ENCODE results near the gene UBE2U. TPM values are rescaled to one million over a fixed set of nuclear protein-coding genes. Genes with fewer than 3 reads are reported as not detected.
"Not testable (repeated sequence)": the region's sequence is repeated elsewhere in the genome, so short reads cannot be mapped to it uniquely, and the experiment has no call there.

UBE2U gene
- total RNA-seq, 2 donors from 2014 or later = not detected

DNA sequence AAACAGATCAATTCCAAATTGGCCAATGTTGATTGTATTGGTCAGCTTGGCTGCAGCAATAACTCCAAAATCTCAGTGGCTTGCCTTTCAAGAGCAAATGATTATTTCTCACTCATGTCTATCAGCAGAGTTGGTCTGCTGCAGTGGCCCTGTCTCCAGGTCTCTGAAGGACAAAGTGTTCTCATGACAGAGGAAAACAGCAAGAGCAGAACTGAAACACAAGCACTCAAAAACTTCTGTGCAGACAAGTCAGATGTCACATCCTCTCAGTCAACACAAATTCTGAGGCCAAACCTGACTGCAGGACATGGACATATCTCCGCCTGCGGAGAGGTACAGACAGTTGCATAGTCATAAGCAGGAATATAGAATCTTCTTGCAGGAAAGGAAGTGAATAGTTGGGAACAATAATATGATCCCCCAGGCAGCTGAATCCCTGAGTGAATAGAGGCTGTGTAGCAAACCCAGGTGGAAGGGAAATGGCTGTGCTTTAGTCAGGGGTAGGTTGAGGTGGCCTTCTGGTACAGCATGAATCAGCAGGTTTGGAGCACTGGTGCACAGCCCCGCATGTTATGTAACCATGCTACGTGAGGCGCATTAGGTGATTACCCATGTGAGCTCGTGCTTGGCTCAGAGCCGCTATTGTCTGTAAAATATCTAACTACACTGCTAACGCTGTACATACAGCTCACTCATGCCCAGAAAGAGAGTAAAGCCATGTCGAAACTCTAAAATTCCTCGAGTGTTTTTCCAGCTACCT is 17.1 kb upstream of the UBE2U start:
- ATAC-seq = no peak
- intact Hi-C loops (cut with DNase I, micrococcal nuclease) = no loop called here
- no peak for DNase-seq

DNA sequence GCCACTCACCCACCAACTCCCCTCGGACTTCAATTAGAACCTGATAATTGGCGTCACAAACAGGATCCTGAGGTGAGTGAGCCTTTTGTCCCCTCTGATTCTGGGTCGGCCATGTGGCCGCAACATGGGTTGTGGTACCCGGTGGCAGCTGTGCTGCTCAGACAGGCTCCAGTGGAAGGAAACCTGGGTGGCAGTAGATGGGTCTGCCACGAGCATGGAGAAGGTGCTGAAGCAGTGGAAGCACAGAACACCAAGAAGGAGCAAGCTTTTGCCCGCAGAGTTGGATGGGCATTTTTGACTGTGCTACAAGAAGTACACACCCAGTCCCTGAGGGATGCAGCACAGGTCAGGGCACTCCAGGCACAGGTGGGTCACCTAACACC is 16.5 kb upstream of the UBE2U start:
- DNase-seq (no peak), ATAC-seq (no peak)
- intact Hi-C loops (cut with DNase I, micrococcal nuclease) = no loop called here

- intact Hi-C loops (cut with DNase I, micrococcal nuclease) = no loop called here
- ATAC-seq (no peak), DNase-seq (no peak)
Measured at GRCh38 chr1:64187646-64188045, 15.8 kb upstream of the UBE2U start.

GRCh38 chr1:64192290-64192689 is 11.1 kb upstream of the UBE2U start:
- DNase-seq = no peak
- ATAC-seq = no peak
- intact Hi-C loops (cut with DNase I, micrococcal nuclease) = no loop called here

DNA sequence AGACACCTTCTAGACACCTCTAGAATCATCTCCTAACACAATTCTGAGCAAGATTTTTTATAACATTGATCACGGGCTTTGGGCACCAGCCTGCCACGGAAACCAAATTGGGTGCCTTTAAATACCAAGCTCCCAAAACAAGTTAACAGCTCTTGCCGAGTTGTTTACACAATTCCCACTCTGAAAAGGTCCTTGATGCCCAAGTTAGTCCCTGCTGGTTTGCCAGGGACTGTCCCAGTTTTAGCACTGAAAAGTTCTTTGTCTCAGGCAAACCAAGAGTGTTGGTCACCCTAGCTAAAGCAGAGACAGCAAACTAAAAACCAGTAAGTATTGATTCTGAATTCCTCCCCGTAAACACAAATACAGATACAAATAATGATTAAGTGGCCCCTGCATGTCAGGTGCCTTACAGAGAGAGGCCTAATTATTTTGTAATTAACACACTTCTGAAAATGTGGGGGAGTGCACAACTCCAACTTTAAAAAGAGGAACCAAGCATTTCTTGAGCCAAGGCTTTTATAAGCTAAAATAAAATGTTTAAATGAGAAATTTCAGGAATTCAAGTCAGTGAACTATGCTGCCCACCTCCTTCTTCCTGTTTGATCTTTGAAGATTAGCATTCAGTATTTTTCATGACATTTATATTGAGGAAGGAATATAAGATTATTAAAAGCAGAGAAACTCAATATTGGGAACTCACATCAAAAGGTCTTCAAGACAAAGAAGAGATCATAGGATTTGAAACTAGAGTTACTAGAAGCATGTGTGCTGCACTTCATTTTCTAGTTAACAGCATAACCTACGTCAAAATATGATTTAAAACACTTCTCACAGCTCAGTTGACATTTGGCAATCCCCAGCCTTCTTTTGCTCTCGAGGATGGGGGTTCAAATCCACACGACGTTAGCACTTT is 9.0 kb upstream of the UBE2U start:
- ATAC-seq (no peak), DNase-seq (no peak)
- intact Hi-C loops (cut with DNase I, micrococcal nuclease) = no loop called here

GRCh38 chr1:64195081-64195395 is 8.4 kb upstream of the UBE2U start:
- no peak for ATAC-seq
- intact Hi-C loops (cut with DNase I, micrococcal nuclease) = no loop called here
- no peak for DNase-seq

GRCh38 chr1:64196074-64196870 is 7.2 kb upstream of the UBE2U start:
- ATAC-seq (no peak), DNase-seq (no peak)
- intact Hi-C loops (cut with DNase I, micrococcal nuclease) = no loop called here

DNA sequence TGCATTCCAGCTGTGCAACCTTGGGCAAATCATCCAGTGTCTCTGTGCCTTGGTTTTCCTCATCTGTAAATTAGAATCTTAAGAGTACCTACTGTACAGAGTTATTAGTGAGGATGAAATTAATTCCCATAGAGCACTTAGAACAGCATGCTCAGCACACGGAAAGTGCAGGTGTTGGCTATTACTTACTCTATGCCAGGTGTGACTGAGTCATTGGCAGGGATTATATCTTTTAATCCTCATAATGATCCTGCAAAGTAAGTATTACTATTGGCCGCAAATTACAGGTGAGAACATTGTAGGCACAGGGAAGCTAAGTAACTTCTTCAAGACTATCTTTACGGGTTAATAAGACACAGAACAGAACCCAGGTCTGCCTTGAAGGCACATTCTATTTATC is 6.3 kb upstream of the UBE2U start:
- ATAC-seq = no peak
- intact Hi-C loops (cut with DNase I, micrococcal nuclease) = no loop called here
- no peak for DNase-seq

DNA sequence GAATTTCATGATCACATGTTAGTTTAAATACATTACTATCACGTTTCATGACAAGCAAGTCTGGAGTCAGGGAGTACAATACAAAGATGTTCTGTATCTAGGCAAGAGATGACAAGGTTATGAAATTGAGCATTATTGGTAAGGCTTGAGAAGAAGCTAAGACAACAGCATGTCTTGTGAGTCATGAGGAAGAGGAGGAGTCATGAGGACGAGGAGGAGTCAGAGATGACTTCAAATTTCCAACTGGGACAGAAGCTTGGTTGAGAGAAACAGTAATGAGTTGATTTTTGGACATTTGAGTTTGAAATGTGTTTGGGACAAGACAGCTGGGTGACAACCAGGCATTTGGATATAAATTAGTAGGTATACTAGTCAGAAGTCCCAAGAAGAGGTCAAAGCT is 4.3 kb upstream of the UBE2U start:
- no peak for ATAC-seq
- intact Hi-C loops (cut with DNase I, micrococcal nuclease) = no loop called here
- DNase-seq = no peak

GRCh38 chr1:64200064-64200463 is 3.4 kb upstream of the UBE2U start:
- ATAC-seq (no peak), DNase-seq (no peak)
- intact Hi-C loops (cut with DNase I, micrococcal nuclease) = no loop called here

GRCh38 chr1:64209221-64209620 is 5.8 kb downstream of the UBE2U start:
- ATAC-seq (no peak), DNase-seq (no peak)
- intact Hi-C loops (cut with DNase I, micrococcal nuclease) = no loop called here

GRCh38 chr1:64212031-64212430 is 8.6 kb downstream of the UBE2U start:
- ATAC-seq = no peak
- intact Hi-C loops (cut with DNase I, micrococcal nuclease) = no loop called here
- no peak for DNase-seq

- intact Hi-C loops (cut with DNase I, micrococcal nuclease) = no loop called here
- DNase-seq (no peak), ATAC-seq (no peak)
Measured at GRCh38 chr1:64215576-64215975, 12.2 kb downstream of the UBE2U start.

DNA sequence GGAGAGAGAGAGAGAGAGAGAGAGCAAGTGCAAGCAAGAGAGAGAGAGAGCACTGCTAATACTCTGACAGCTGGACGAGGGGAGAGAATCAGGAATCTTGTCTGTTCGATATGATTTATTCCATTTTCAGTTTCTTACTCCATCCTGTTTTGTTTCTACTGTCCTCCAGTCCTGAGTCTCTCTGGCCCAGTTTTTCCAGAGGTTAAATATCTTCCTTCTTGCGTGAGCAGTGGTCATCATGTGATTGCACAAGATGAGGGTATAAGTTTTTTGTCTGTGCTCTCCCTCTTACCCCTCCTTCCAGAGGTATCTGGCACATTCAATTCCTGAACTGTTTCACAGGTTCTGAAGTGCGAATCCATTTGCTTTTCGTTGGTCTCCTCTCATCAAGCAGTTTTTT is 16.8 kb downstream of the UBE2U start:
- ATAC-seq = no peak
- no peak for DNase-seq
- intact Hi-C loops (cut with DNase I, micrococcal nuclease) = no loop called here

- intact Hi-C loops (cut with DNase I, micrococcal nuclease) = no loop called here
- ATAC-seq = no peak
- DNase-seq = no peak
Measured at GRCh38 chr1:64223329-64224151, 20.1 kb downstream of the UBE2U start.

DNA sequence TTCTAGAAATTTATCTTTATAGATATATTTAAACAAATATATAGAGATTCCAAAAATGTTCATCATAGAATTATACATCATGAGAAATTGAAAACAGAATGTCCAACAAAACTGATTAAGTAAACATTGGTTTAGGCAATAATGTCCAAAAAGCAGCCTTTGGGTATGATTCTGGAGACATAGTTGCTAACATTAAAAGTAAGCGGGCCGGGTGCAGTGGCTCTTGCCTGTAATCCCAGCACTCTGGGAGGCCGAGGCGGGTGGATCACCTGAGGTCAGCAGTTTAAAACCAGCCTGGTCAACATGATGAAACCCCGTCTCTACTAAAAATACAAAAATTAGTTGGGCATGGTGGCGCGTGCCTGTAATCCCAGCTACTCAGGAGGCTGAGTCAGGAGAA is 20.8 kb downstream of the UBE2U start:
- ATAC-seq; intact Hi-C loops (cut with DNase I, micrococcal nuclease); DNase-seq: not testable (repeated sequence)

DNA sequence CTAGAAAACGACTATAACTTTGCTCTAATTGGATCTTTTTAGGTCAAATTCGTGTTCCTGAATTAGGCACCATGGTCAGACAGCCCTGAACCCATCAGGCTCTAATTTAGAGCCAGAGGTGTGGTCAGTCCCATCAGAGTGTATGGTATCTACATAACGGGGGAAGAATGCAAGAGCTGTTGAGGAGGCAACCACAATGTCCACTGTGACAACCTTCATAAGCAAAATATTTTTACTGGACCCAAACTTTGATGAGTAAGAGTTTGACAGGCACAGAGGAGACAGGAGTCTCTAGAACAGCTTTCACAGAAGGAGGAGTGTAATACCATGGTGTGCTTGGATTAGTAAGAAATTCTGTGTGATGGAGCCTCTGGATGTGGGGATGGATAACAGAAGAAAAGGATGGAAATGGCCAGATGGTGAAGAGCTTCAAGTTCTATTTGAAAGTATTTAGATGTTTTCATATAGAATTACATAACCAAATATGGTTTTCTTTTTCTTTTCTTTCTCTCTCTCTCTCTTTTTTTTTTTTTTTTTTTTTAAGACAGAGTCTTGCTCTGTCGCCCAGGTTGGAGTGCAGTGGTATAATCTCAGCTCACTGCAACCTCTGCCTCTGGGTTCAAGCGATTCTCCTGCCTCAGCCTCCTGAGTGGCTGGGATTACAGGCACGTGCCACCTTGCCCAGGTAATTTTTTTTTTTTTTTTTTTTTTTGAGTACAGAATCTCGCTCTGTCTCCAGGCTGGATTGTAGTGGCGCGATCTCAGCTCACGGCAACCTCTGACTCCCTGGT is 24.9 kb downstream of the UBE2U start:
- DNase-seq (no peak), ATAC-seq (no peak)
- intact Hi-C loops (cut with DNase I, micrococcal nuclease) = no loop called here

GRCh38 chr1:64229307-64229706 is 25.9 kb downstream of the UBE2U start:
- DNase-seq (no peak), ATAC-seq (no peak)
- intact Hi-C loops (cut with DNase I, micrococcal nuclease) = no loop called here

All from left colon (tissue), 2 donors.